Measurements from ENCODE around the gene RPL41. TPM values are rescaled to one million over a fixed set of nuclear protein-coding genes. Genes with fewer than 3 reads are reported as not detected.

RPL41 gene
- polyA plus RNA-seq, 1 donor = 4,270 TPM

GRCh38 chr12:56165369-56165768 is 48.9 kb downstream of the RPL41 start:
- no peak for DNase-seq

Other genes starting within 250 kb of the RPL41 start
- 31.0 TPM for gene PYM1, start 188.7 kb upstream of the RPL41 start, polyA plus RNA-seq (ENCODE audit: insufficient read length)
- gene DGKA, start 185.5 kb upstream of the RPL41 start, polyA plus RNA-seq (ENCODE audit: insufficient read length) = 26.2 TPM
- 3.9 TPM for gene PMEL, start 150.6 kb upstream of the RPL41 start, polyA plus RNA-seq (ENCODE audit: insufficient read length)
- gene CDK2, start 149.8 kb upstream of the RPL41 start, polyA plus RNA-seq (ENCODE audit: insufficient read length) = 69.2 TPM
- gene RAB5B, start 142.6 kb upstream of the RPL41 start, polyA plus RNA-seq (ENCODE audit: insufficient read length) = 163 TPM
- gene SUOX, start 119.4 kb upstream of the RPL41 start, polyA plus RNA-seq (ENCODE audit: insufficient read length) = 55.5 TPM
- gene IKZF4, start 95.6 kb upstream of the RPL41 start, polyA plus RNA-seq (ENCODE audit: insufficient read length) = 25.6 TPM
- 113 TPM for gene RPS26, start 74.7 kb upstream of the RPL41 start, polyA plus RNA-seq (ENCODE audit: insufficient read length)
- gene ERBB3, start 36.5 kb upstream of the RPL41 start, polyA plus RNA-seq (ENCODE audit: insufficient read length) = 111 TPM
- 164 TPM for gene PA2G4, start 12.1 kb upstream of the RPL41 start, polyA plus RNA-seq (ENCODE audit: insufficient read length)
- 5.8 TPM for gene ZC3H10, start 1.6 kb downstream of the RPL41 start, polyA plus RNA-seq (ENCODE audit: insufficient read length)
- gene ESYT1, start 11.6 kb downstream of the RPL41 start, polyA plus RNA-seq (ENCODE audit: insufficient read length) = 81.2 TPM
- gene MYL6B, start 36.0 kb downstream of the RPL41 start, polyA plus RNA-seq (ENCODE audit: insufficient read length) = 155 TPM
- gene MYL6, start 41.7 kb downstream of the RPL41 start, polyA plus RNA-seq (ENCODE audit: insufficient read length) = 1,671 TPM
- 160 TPM for gene SMARCC2, start 72.8 kb downstream of the RPL41 start, polyA plus RNA-seq (ENCODE audit: insufficient read length)
- gene RNF41, start 105.3 kb downstream of the RPL41 start, polyA plus RNA-seq (ENCODE audit: insufficient read length) = 45.4 TPM
- gene NABP2, start 107.7 kb downstream of the RPL41 start, polyA plus RNA-seq (ENCODE audit: insufficient read length) = 31.5 TPM
- gene SLC39A5, start 113.4 kb downstream of the RPL41 start, polyA plus RNA-seq (ENCODE audit: insufficient read length) = 51.0 TPM
- 35.9 TPM for gene ANKRD52, start 141.8 kb downstream of the RPL41 start, polyA plus RNA-seq (ENCODE audit: insufficient read length)
- gene COQ10A, start 150.3 kb downstream of the RPL41 start, polyA plus RNA-seq (ENCODE audit: insufficient read length) = 23.7 TPM
- 241 TPM for gene CS, start 183.7 kb downstream of the RPL41 start, polyA plus RNA-seq (ENCODE audit: insufficient read length)
- gene CNPY2, start 199.4 kb downstream of the RPL41 start, polyA plus RNA-seq (ENCODE audit: insufficient read length) = 157 TPM
- gene PAN2, start 217.4 kb downstream of the RPL41 start, polyA plus RNA-seq (ENCODE audit: insufficient read length) = 135 TPM
- 1.2 TPM for gene IL23A, start 222.3 kb downstream of the RPL41 start, polyA plus RNA-seq (ENCODE audit: insufficient read length)
- gene STAT2, start 243.5 kb downstream of the RPL41 start, polyA plus RNA-seq (ENCODE audit: insufficient read length) = 153 TPM
- 0.08 TPM for gene APOF, start 246.2 kb downstream of the RPL41 start, polyA plus RNA-seq (ENCODE audit: insufficient read length)

All from left kidney (tissue), 2 donors.